GM21381 (cell line): ENCODE data around the gene POU2F3.

ENCODE experiments used
- ATAC-seq: cut with Tn5 transposase; IDR thresholded peaks from one replicate; pipeline ENCODE4 v1.9.1; 2021; ENCODE audit warnings: mild to moderate bottlenecking, moderate library complexity; ENCODE audit not compliant: unreplicated experiment

The POU2F3 gene

DNA sequence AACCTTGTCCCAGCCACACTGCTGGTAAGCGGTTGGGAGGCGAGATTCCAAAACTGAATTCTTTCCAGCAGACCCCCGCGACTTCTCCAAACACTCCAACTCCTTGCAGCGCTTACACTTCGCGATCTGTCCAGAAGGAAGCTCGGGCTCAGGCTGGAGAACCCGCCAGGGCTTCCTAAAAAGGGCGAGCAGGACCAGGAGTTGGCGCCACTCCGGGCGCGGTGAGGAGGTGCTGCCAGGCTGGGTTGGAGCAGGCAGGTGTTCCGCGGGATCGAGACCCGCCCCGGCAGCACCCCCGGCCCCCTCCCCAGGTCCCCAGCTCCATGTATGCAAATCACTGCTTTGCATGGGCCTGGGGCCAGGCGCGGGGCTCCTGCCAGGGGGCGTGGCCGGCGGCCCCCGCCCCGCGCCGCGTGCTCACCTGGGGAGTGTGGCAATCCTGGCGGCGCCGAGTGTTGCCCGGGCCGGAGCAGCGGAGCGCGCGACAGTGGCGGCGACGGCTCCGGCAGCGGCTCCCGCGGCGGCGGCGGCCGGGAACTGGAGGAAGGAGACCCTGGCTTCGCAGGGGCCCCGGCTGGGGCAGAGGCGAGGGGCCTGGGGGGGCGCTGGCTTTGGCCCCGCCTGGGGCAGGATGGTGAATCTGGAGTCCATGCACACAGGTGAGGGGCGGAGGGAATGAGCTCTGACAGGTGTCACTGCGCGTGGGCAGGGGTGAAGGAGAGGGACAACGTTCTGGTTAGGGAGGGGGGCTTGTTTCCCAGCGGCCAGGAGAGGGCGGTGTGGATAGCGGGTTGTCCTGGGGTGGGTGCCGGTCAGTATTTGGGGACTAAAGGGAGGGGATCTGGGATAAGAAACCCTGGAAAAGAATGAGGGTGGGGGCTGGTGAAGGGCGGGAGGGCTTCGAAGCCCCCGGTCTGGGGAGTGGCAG lies at the start of gene POU2F3:
POU2F3 (plus strand) TSS at position 428 of the 928 bp plus-strand sequence; CDS start at position 632, 204 bp downstream.
- no peak for ATAC-seq

DNA sequence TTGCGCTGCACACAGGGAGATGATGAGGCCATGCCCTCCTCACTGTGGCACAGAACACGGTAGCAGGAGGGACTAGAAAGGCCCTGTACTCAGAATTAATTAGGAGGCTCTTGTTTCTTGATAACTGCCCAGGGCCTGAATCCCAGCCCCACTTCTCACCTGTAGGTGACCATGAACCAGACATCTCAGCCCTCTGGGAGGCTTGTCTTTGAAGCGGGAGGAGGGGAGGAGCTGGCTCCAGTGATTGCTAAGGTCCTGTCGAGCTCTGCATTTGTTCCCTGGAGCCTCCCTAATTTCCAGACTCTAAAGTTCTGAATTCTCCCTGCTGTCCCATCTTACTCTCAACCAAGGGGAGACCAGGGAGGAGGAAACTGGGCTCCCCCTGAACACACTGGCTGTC lies 48.9 kb upstream of the POU2F3 start:
- ATAC-seq: no peak

DNA sequence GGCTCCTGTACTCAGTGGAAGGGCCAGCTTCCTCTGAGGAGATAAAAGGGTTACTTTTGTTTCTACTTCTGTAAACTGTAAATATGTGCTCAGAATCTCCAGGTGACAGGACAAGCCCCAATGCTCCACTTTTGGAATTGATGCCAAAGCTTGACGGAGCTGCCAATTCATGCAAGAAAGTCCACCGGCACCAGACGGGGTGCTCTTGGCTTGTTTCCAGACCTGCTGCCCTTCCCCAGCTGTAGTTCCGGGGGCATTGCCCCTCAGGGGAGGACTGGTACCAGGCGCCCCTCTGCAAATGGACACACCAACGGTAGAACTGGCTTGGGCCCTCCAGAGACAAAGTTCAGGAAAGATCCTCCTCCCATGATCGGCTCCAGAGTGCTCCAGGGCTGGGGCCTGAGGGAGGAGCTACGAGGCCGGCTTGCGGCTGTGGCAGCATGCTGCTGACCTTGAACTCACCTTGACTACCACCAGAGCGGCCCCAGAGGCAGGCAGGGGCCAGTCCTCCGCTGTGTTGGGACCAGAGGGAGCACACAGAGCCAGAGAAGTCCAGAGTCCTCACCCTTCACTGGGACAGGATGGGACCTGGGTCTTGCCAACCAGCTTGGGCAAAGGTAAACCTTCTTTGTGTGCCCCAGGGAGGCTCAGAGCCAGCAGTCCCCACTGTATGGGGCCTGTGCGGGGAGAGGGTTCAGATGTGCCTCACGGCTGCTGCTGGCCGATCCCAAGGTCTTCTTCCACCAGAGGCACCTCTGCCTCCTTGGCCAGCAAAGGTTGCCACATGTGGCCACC lies 46.9 kb upstream of the POU2F3 start:
- no peak for ATAC-seq

DNA sequence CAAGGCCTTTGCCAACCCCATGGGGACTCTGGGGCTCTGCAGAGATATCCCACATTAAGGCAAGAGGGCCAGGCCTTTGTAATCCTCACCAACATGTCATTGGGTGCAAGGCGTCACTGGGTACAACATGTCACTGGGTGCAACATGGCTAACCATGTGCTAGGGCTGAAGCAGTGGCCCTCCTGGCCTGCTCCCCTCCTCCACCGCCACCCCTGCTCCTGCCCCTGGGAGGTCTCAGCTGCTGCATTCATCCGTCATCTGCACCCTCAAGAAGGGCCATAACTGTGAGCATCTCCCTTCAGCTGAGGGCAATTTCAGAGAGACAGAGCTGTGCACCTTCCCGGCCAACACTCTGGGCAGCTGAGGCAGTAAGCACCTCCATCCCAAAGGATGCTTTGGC lies 45.8 kb upstream of the POU2F3 start:
- no peak for ATAC-seq

DNA sequence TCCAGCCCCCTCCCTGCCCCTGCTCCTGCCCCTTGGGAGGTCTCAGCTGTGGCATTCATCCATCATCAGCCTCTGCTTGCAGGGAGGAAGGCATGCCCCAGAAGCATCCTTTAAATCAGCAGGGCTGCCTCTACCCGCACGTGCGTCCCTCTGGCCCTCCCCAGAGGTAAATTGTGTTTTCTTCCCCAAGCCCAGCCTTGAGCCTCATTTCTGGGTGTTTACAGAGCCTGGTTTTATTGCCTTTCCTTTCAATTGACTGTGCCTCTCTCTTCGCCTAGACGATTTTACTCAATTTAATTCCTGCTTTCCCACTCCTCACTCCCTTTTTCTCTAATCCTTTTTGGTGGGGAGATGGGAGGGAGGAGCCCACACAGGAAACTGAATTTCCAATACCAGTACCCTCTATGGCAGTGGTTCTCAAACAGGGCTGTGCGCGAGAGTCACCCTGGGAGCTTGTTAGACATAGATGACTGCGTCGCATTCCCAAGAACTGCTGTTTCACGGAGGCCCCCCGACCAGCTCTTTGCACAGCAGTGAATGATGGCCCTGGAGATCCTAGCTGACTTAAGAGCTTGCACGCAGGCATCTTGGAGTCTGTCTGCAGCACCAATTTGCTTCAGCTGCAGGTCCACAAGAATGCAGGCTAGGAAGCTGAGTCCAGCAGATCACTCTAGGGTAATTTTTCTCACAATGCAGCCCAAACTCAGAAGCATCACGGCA lies 44.2 kb upstream of the POU2F3 start:
- no peak for ATAC-seq

DNA sequence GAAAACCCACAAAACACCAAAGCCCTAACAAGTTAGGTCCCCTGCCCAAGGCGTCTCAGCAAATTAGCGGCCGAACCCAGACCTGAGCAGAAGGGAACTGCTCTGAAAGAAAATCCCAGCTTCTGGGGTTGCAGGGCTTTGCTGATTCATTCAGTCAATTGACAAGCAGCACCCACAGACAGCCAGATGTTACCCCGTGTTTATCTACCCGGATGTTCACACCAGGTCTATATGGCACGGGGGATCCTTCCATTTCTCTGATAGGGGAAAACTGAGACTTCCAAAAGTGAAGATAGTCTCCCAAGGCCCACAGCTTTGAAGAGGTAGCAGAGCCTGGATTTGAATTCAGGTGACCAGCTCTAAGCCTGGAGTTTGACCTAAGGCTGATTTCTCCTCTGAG lies 43.1 kb upstream of the POU2F3 start:
- ATAC-seq: no peak

DNA sequence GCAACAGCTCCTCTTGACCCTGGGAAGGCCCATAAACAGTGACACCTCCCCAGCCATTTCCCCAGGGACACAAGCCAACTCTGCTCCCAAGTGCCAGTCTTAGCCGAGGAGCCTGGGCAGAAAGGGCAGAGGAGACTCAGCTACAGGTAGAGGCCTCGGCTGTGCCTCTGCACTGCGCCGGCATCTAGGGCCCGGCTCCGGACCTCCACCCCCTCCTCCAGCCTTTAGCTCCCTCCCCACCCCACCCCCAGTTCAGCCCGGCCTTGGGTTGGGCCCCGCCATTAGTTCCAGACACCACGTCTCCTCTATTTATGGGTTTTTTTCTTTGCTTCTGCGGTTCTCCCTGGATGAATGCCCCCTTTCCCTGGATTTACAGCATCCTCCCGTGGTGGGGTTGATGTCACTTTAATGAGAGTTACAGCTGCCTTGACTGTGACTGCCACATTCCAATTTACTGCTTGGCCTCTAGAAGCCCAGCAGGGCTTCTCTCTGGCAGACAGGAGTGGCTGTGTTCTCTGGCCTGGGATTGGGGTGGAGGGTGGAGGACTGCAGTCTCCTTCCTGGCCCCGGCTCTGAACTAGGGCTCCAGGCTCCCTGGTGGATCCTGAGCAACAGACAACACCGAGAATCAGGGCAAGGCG lies 42.6 kb upstream of the POU2F3 start:
- no peak for ATAC-seq

DNA sequence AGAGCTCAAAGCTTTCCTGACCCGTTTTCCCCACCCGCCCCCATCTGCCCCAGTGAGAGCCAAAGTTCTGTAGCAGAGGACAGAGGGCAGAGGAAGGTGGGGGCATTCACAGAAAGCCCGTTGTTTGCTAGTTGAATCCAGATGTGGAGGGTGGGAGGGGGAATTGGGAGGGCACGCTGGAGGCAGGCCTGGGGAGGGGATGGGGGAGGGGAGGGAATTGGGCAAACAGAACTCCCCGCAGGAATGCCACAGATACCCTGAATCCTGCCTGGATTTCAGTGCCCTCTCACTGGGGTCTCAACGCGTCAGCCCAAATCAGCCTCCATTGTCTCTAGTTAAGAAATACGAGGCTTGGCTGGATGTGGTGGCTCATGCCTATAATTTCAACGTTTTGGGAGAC lies 42.0 kb upstream of the POU2F3 start:
- ATAC-seq: no peak

DNA sequence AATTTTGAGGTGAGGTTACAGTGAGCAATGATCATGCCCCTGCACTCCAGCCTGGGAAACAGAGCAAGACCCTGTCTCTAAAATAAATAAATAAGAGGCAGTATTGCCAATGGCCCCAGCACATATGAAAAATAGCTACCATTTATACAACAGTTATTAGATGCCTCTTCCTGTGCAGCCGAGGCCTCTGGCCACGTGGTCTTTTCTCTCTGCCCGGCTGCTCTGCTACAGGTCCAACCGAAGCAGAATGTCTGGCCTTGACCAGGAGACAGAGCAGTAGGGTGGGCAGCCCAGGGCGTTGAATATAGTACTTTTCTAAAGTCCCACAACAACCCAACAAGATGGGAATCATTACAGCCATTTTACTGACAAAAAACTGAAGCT lies 41.5 kb upstream of the POU2F3 start:
- no peak for ATAC-seq

DNA sequence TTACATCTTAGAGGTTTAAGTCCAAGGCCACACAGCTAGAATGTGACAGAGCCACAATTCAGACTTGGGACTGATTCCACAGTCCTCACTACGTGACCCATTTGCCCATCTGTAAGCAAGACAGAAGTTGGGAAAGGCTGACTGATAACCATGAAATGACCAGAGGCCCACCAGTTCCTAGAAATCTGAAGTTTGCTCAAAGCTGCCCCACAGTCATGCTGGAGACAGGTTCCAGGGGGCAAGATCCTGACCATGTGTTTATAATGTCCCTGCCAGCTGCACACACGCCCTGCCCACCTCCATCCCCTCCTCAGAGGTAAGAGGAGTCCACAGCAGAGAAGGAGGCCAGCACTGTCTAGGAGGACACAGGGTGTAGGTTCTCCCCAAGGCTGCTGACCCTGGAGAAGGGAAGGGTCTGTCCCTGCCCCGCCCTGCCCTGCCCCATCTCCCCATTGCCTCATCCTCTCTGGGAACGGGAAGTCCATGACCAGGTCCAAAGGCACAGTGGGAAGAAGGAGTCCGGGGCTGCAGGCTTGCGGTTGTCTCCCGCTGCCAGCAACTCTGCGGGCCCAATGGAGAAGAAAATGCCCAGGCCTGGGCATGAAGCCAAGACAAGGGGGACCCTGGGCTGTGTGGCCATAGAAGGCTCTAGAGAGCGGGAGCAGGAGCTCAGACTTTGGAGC lies 41.0 kb upstream of the POU2F3 start:
- ATAC-seq: no peak

DNA sequence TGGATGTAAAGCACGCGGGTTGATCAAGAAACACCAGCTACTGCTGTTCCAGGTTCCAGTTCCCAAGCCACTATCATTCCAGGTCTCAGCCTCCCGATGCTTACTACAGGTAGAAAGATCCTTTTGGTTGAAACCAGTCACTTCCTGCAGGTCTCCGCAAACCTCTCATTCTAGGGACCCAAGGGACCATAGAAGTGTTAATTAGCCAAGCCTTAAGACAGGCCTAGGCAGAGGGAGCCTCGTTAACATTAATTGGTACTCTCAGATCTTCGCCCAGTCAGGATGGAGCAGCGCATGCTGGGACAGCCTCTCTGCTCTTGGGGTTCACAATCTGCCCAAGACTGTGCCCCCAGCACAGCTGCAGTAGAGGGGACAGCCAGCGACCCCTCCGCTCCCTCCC lies 40.3 kb upstream of the POU2F3 start:
- no peak for ATAC-seq

DNA sequence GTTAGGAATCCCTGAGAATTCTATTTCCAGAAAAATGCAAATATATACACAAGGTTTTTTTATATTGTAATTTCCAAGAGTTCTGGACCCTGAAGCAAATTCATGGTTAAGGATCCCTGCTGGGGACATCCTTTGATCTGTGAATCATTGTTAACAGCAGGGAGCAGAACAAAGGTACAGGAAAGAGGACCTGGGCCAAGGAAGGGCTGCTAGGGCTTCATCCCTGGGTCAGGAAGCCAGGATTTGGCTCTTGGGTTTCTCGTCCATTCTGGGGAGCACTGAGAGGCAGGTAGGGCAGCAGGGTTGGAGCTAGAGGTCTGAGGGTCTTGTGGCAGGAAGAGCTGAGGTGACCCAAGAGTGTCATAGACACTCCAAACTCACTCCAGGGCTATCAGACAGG lies 39.3 kb upstream of the POU2F3 start:
- no peak for ATAC-seq

DNA sequence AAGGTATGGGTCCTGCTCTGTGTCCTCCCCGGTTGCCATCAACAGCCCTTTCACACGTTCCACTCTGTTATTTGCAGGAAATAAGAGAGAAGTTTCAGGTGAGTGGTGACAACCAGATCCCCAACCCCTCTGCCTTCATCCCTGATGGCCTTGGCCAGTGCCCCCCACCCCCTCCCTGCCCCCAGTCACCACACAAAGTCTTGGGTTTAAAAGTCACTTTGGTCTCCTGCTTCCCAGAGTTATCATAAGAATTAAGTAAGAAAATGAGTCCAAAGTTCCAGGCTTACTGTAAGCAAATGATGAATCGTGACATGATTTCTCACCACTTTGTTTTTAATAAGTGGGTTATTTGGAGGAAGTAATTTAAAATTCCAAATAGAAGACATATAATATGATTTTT lies 38.3 kb upstream of the POU2F3 start:
- no peak for ATAC-seq

DNA sequence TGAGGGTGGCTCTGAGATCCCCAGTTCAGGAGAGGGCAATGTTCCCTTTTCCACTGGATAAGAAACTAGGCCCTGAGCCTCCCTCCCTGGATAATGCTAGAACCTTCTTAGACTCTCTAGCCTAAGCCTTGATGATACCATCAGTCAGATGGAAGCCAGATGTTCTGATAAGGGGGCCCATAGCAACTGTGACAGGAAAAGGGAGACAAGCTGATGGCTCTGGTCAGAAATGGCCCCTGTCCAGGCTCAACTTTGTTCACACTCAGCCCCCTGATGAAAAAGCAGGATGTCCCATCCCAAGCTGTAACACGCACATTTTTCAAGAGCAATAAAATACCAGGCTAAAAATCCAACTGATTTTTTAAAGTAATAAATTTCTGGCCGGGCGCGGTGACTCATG lies 36.3 kb upstream of the POU2F3 start:
- ATAC-seq: no peak

DNA sequence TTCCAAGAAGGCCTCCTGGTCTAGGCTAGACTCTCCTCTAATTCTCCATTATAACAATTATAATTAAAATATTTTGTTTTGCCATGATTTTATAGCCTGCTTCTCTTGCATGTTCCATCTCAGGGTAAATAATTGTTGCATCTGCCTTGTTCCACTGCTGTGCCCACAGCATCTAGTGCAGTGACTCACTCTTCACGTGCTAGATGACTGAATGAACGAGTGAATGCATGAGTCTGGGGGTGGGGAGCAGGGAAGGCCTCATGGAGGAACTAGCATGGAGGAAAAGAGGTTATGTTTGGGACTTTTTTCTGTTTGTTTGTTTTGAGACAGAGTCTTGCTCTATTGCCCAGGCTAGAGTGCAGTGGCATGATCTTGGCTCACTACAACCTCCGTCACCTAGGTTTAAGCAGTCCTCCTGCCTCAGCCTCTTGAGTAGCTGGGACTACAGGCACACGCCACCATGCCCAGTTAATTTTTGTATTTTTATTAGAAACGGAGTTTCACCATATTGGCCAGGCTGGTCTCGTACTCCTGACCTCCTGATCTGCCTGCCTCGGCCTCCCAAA lies 34.3 kb upstream of the POU2F3 start:
- no peak for ATAC-seq

DNA sequence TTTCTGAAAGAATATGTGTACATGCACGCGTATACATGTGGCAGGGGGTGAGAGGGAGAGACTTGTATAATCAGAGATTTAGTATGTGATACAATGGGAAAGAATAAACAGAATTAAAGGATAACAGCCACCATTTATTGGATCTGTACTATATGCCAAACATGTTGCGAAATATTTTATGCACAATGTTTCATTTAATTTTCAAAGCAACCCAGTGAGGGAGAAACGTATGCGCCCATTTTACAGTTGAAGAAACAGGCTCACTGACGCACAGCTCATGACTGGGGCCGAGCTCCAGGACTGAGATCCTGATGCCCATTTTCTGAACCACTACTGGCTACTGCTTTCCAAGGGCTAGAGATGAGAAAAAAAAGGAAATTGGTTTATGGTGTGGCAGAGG lies 32.4 kb upstream of the POU2F3 start:
- ATAC-seq: no peak

DNA sequence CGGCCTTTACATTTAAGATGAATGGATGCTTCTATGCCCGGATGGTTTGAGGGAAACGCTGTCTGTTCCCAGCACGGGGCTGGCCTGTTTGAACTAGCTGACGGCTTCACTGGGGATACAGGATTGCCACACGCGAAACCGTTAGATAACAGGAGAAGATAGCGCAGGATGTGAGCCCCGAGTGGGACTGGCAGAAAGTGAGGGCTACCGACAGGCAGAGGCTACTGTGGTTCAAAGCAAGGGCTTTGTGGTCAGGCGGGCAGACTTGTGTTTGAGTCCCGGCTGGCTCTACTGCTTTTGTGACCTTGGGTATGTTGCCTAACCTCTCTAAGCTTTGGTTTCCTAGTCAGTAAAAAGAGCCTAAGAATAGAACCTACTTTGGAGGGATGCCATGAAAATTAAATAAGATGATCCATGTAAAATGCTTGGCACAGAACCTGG lies 31.9 kb upstream of the POU2F3 start:
- ATAC-seq: no peak

DNA sequence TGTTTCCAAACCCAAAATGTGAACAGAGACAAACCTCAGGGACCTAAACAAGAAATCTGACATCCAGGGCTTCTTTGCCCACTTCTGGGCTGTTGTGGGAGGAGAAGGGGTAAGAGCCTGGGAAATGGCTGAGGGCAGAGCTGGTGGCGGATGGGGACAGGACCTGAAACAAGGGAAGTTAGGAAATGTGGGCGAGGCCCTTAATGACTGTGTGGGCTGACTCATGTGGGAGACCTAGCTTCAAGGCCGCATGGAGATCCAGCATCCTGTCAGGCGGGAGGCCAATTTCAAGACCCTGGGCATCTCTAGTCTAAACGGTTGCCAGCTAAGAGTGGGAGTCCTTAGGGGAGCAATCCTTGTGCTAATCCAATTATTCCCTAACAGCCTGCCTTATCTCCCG lies 31.2 kb upstream of the POU2F3 start:
- ATAC-seq: no peak

DNA sequence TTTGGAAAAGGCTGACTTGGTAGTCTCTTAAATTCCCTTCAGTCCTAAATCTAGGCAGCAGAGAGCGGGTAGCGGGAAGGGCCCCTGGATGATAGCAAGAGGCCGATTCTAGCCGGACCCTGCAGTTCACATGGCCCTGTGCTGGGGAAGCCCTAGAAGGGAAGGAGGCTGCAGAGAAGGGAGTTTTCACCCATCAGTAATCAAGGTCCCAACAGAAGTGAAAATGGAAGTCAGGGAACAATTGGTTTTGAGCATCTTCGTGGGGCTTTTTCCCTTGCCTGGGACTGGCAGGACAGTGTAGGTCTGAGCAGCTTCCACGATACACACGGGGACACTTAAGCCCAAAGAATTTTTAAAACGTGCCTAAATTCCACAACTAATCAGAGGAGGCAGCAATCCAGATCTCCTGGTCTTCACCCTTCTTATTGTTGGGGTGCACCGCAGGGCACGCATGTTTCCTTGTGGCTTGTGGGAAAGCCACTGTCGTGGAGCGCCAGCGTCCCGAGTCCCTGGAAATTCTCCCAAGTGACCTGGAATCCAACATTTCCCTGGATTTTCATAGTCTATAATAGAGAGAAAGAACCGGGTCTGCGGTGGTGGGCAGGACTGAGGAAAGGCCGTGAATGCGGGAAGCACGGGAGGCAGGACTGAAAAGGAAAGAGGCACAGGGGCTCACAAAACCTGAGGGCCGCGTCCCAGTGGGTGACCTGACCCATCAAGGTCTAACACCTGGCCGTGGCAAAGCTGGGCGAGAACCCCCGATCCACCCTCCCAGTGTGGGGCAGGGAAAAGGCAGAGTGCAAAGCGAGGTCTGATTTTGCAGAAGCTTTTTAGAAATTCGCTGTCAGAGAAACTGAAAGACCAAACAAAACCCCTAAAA lies 30.0 kb upstream of the POU2F3 start:
- ATAC-seq: no peak
